Transverse colon (tissue), 4 donors: ENCODE data around the gene XPO6. TPM values are rescaled to one million over a fixed set of nuclear protein-coding genes. Genes with fewer than 3 reads are reported as not detected.

ENCODE experiments used
- DNase-seq: peaks from one replicate; pipeline ENCODE4 v3.0.0-alpha.2; 2019
- H3K27ac ChIP-seq, 4 donors: fragments of 200-600 bp; sonication (generic); 2 replicates each; pipeline ENCODE4 v1.5.1; 2016 to 2018; ENCODE audit warnings: inconsistent platforms in 4 of 4
- H3K27me3 ChIP-seq: fragments of 200-600 bp; sonication (generic); 2 replicates; pipeline ENCODE4 v1.5.1; 2017; ENCODE audit warnings: inconsistent platforms
- H3K36me3 ChIP-seq, 4 donors: fragments of 200-600 bp; sonication (generic); 2 replicates each; pipeline ENCODE4 v1.5.1; 2017 to 2019; ENCODE audit warnings: inconsistent platforms in 4 of 4
- H3K4me1 ChIP-seq, 4 donors: fragments of 200-600 bp; sonication (generic); 2 replicates each; pipeline ENCODE4 v1.5.1; 2017 to 2020; ENCODE audit warnings: inconsistent platforms in 4 of 4
- H3K4me3 ChIP-seq, 4 donors: fragments of 200-600 bp; sonication (generic); 1 replicate in 1 of 4; 2 replicates in 3 of 4; pipeline versions ENCODE4 v1.5.1 to v1.6.1; 2017 to 2019; ENCODE audit warnings: inconsistent platforms in 4 of 4
- H3K9me3 ChIP-seq, 2 donors: fragments of 200-600 bp; sonication (generic); 2 replicates each; pipeline ENCODE4 v1.5.1; 2017 to 2019; ENCODE audit warnings: inconsistent platforms in 2 of 2
- CTCF ChIP-seq, 5 experiments: fragments of 200-600 bp in 3 of 5; fragments of 450-650 bp in 2 of 5; sonication (generic) in 3 of 5; IDR thresholded peaks; 1 replicate in 2 of 5; 2 replicates in 3 of 5; pipeline ENCODE4 v1.5.1; 2016 to 2017; ENCODE audit warnings: antibody characterized with exemption in 5 of 5, inconsistent platforms in 3 of 5, mild to moderate bottlenecking in 2 of 5, moderate library complexity in 1 of 5
- EP300 ChIP-seq: sonication (generic); formaldehyde crosslinking; IDR thresholded peaks from one replicate; pipeline ENCODE4 v1.6.1; 2017; ENCODE audit warnings: antibody characterized with exemption, low read depth
- POLR2A ChIP-seq: fragments of 450-650 bp; IDR thresholded peaks from one replicate; pipeline ENCODE4 v1.6.1; 2016; ENCODE audit warnings: antibody characterized with exemption, mild to moderate bottlenecking, moderate library complexity
- POLR2AphosphoS5 ChIP-seq, 3 donors: sonication (generic); formaldehyde crosslinking; IDR thresholded peaks; one replicate each; pipeline ENCODE4 v1.6.1; 2016; ENCODE audit warnings: antibody characterized with exemption in 3 of 3
- WGBS, 2 donors: methylation state at CpG; one replicate each; pipeline ENCODE4 v1.1.5; 2018; ENCODE audit warnings: low coverage in 1 of 2; 5-methylcytosine and 5-hydroxymethylcytosine counted together
- in situ Hi-C, 4 donors: fragments of 200-750 bp; cut with MboI; loops; one replicate each; pipeline versions ENCODE4 v1.15.0 to v1.15.1; 2017; ENCODE audit warnings: low sequenced_read_pairs in 3 of 4, low pct_ligation_motif_present in 1 of 4, low pct_unique_long_range_greater_than_20kb in 1 of 4
- intact Hi-C: fragments of 100-400 bp; cut with DNase I; formaldehyde crosslinking; loops from one replicate; pipeline ENCODE4 v1.15.1; 2023; ENCODE audit warnings: low total_unique reads
- total RNA-seq, 4 donors: library from RNA; depleted of rRNA; stranded (reverse); fragments of >200 nt; gene quantifications; one replicate each; pipeline ENCODE4 v1.1.0, GENCODE V29; 2016

The XPO6 gene
- total RNA-seq, 4 donors from 2014 or later, result 140 to 254 (median 204) TPM

- TF ChIP-seq CTCF (IDR thresholded peaks at IDR 0.05), result no peak
- TF ChIP-seq POLR2A, result no peak
- TF ChIP-seq EP300, result no peak
- no peak for TF ChIP-seq POLR2AphosphoS5 (IDR thresholded peaks at IDR 0.05)
- WGBS, 2 donors, result 89% methylated on average over 7 of the region's 7 CpGs; no CpG with 5 or more reads in 1 of the 2 donors
- intact Hi-C loops (no loop called here), in situ Hi-C loops (no loop called here)
- peaks cover 3 to 75% (median 38%) of the 10 kb centered on the region in 4 donors for H3K36me3 ChIP-seq
- DNase-seq, result no peak
- no peaks in the 10 kb centered on the region for H3K4me1 ChIP-seq
- H3K27me3 ChIP-seq, result no peaks in the 10 kb centered on the region
- H3K4me3 ChIP-seq, result no peak overlapping the region
- no peak overlapping the region for H3K27ac ChIP-seq
- no peaks in the 10 kb centered on the region for H3K9me3 ChIP-seq
These were observed 105.8 kb downstream of the XPO6 start for GRCh38 chr16:28105954-28106353.

GRCh38 chr16:28105297-28105696 is 106.5 kb downstream of the XPO6 start:
- no peaks in the 10 kb centered on the region for H3K4me1 ChIP-seq
- intact Hi-C loops (no loop called here), in situ Hi-C loops (no loop called here)
- WGBS, 2 donors, result 49 to 63% methylated on average over 3 of the region's 3 CpGs
- H3K4me3 ChIP-seq, result no peak overlapping the region
- no peak for DNase-seq
- H3K27me3 ChIP-seq, result no peaks in the 10 kb centered on the region
- no peak overlapping the region for H3K27ac ChIP-seq
- TF ChIP-seq POLR2A (no peak), CTCF (IDR thresholded peaks at IDR 0.05) (no peak), EP300 (no peak), POLR2AphosphoS5 (IDR thresholded peaks at IDR 0.05) (no peak)
- peaks cover 2 to 75% (median 37%) of the 10 kb centered on the region in 4 donors for H3K36me3 ChIP-seq
- no peaks in the 10 kb centered on the region for H3K9me3 ChIP-seq

GRCh38 chr16:28104404-28104803 is 107.4 kb downstream of the XPO6 start:
- H3K4me1 ChIP-seq, result no peaks in the 10 kb centered on the region
- no peak overlapping the region for H3K4me3 ChIP-seq
- in situ Hi-C loops, result no loop called here
- no peaks in the 10 kb centered on the region for H3K9me3 ChIP-seq
- intact Hi-C loops, result no loop called here
- H3K27ac ChIP-seq, result no peak overlapping the region
- H3K36me3 ChIP-seq, result peaks cover 2 to 78% (median 41%) of the 10 kb centered on the region in 4 donors
- 97% methylated on average over 11 of the region's 16 CpGs; no CpG with 5 or more reads in 1 of the 2 donors for WGBS, 2 donors
- H3K27me3 ChIP-seq, result no peaks in the 10 kb centered on the region
- TF ChIP-seq EP300 (no peak), POLR2AphosphoS5 (IDR thresholded peaks at IDR 0.05) (no peak), CTCF (IDR thresholded peaks at IDR 0.05) (no peak), POLR2A (no peak)
- no peak for DNase-seq

- Histone ChIP-seq H3K4me3 (no peak overlapping the region), H3K27ac (no peak overlapping the region), H3K9me3 (no peaks in the 10 kb centered on the region), H3K36me3 (peaks cover 2 to 82% (median 42%) of the 10 kb centered on the region in 4 donors), H3K27me3 (no peaks in the 10 kb centered on the region), H3K4me1 (no peaks in the 10 kb centered on the region)
- no peak for DNase-seq
- in situ Hi-C loops (no loop called here), intact Hi-C loops (no loop called here)
- WGBS, 2 donors, result 90% methylated on average over 14 of the region's 14 CpGs; no CpG with 5 or more reads in 1 of the 2 donors
- no peak for TF ChIP-seq POLR2A
- TF ChIP-seq EP300, result no peak
- TF ChIP-seq POLR2AphosphoS5 (IDR thresholded peaks at IDR 0.05), result no peak
- no peak for TF ChIP-seq CTCF (IDR thresholded peaks at IDR 0.05)
These were observed 108.1 kb downstream of the XPO6 start for GRCh38 chr16:28103516-28104170.
